HepG2 (cell line): ENCODE data around the gene RNF114. TPM values are rescaled to one million over a fixed set of nuclear protein-coding genes. Genes with fewer than 3 reads are reported as not detected.
A peak's percentile ranks its signal among the peaks of the same experiment; 100 is the strongest.

Source experiments
- GTF3A ChIP-seq: sonication (generic); formaldehyde crosslinking; conservative IDR thresholded peaks from 2 replicates; pipeline ENCODE4 v1.4.0; 2020; ENCODE audit warnings: mild to moderate bottlenecking, missing genetic modification reagents
- KAT2B ChIP-seq: fragments of 150-350 bp; IDR thresholded peaks from 2 replicates; pipeline ENCODE4 v1.6.1; 2014; ENCODE audit warnings: low read depth, low read length, borderline replicate concordance
- MTA3 ChIP-seq: sonication (generic); formaldehyde crosslinking; IDR thresholded peaks from 2 replicates; pipeline ENCODE4 v1.4.0; 2020; ENCODE audit warnings: missing genetic modification reagents
- RAD51 ChIP-seq: fragments of 450-650 bp; IDR thresholded peaks from 2 replicates; pipeline ENCODE4 v1.6.1; 2016; ENCODE audit warnings: borderline replicate concordance
- RBM22 ChIP-seq: fragments of 200-400 bp; formaldehyde crosslinking; optimal IDR thresholded peaks from 2 replicates; pipeline ENCODE3; 2017; ENCODE audit warnings: mild to moderate bottlenecking, low read length, moderate library complexity
- SOX13 ChIP-seq, 3 experiments: fragments of 450-650 bp in 1 of 3; sonication (generic) in 1 of 3; formaldehyde crosslinking in 1 of 3; IDR thresholded peaks in 2 of 3; conservative IDR thresholded peaks in 1 of 3; 2 replicates each; pipeline versions ENCODE4 v1.5.0 to v1.6.1; 2016 to 2020; ENCODE audit warnings: antibody characterized with exemption in 1 of 3, mild to moderate bottlenecking in 1 of 3, missing compliant biosample characterization in 1 of 3, missing genetic modification reagents in 1 of 3, moderate library complexity in 1 of 3
- SP140L ChIP-seq: sonication (generic); formaldehyde crosslinking; IDR thresholded peaks from 2 replicates; pipeline ENCODE4 v1.4.0; 2020; ENCODE audit warnings: missing genetic modification reagents, borderline replicate concordance
- ZNF773 ChIP-seq: sonication (generic); formaldehyde crosslinking; IDR thresholded peaks from 2 replicates; pipeline ENCODE4 v1.4.0; 2020; ENCODE audit warnings: missing genetic modification reagents, borderline replicate concordance
- ZSCAN31 ChIP-seq: sonication (generic); formaldehyde crosslinking; IDR thresholded peaks from 2 replicates; pipeline ENCODE4 v1.5.0; 2020; ENCODE audit warnings: low read depth, mild to moderate bottlenecking, missing genetic modification reagents
- polyA plus RNA-seq, 8 experiments: library from polyadenylated mRNA; depleted of rRNA in 3 of 8; stranded (reverse) in 7 of 8; unstranded in 1 of 8; fragments of >200 nt; fragmentation: Illumina TruSeq in 4 of 8; extraction: Trizol in 4 of 8; gene quantifications; 2 replicates each; pipeline versions ENCODE4 v1.2.1 to v1.2.3, GENCODE V29; 2011 to 2016; ENCODE audit warnings: low read depth in 4 of 8, missing spikeins in 1 of 8, mixed read lengths in 1 of 8; ENCODE audit not compliant: insufficient read depth in 1 of 8
- total RNA-seq, 5 experiments: library from RNA; depleted of rRNA; stranded (reverse); fragments of >200 nt; fragmentation: Illumina TruSeq; extraction: Trizol; gene quantifications; 2 replicates each; pipeline ENCODE4 v1.2.3, GENCODE V29; 2016; ENCODE audit warnings: low read depth in 1 of 5
- TF ChIP-seq, protein P1 (sequence below): sonication (generic); formaldehyde crosslinking; IDR thresholded peaks from 2 replicates; pipeline ENCODE4 v1.5.0; 2020; ENCODE audit warnings: missing genetic modification reagents
- TF ChIP-seq, protein P2 (sequence below): sonication (generic); formaldehyde crosslinking; IDR thresholded peaks from 2 replicates; pipeline ENCODE4 v1.4.0; 2020; ENCODE audit warnings: missing genetic modification reagents
- TF ChIP-seq, protein P3 (sequence below): IDR thresholded peaks from 2 replicates; pipeline ENCODE4 v1.6.1; 2016; ENCODE audit warnings: low read depth, control low read depth
- TF ChIP-seq, protein P4 (sequence below), 2 experiments: fragments of 450-650 bp in 1 of 2; sonication (generic) in 1 of 2; formaldehyde crosslinking; IDR thresholded peaks; 2 replicates each; pipeline versions ENCODE4 v1.5.0 to v1.8.0; 2020 to 2022; ENCODE audit warnings: mild to moderate bottlenecking in 1 of 2, missing genetic modification reagents in 1 of 2
- TF ChIP-seq, protein P5 (sequence below): sonication (generic); formaldehyde crosslinking; IDR thresholded peaks from 2 replicates; pipeline ENCODE4 v1.4.0; 2020; ENCODE audit warnings: mild to moderate bottlenecking, missing genetic modification reagents, borderline replicate concordance
- TF ChIP-seq, protein P6 (sequence below): sonication (generic); formaldehyde crosslinking; IDR thresholded peaks from 2 replicates; pipeline ENCODE4 v1.4.0; 2020; ENCODE audit warnings: missing genetic modification reagents

RNF114 gene
- total and polyA plus RNA-seq, 2 of the 13 experiments (the other 11 are each of a cell fraction or from before 2014, with no cell fraction given): 119 to 126 TPM

DNA sequence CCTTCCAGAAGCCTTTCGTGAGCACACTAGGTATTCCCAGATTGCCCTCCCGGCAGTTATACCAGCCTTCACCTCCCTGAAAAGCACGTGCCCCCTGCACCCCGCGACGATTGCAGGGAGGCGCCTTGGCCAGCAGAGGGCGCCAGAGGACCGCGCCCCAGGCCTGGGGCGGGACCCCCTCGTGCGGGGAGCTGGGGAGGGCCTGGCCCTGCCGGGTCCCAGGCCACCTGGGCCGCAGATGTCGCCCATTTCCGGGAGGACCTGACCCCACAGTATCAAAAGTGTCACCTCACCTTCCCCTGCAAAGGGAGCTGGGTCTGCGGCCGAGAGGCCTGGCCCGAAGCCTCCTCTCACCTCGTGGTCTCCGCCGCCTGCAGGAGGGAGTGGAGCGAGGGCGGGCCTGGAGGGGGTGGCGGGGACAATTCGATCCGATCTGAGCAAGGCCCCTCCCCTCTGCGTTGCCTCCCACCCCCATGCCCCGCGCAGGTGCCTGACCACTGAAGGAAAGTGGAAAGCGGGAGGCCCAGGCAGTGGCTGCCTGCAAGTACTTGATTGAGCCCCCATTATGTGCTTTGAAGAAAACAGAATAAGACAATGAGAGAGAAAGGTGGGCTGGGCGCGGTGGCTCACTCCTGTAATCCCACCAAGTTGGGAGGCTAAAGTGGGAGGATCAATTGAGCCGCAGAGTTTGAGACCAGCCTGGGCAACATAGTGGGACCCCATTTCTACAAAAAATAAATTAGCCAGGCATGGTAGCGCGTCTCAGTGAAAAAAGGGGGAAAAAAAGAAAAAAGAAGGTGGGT lies 43.0 kb downstream of the RNF114 start (continued):
- no peak for TF ChIP-seq SOX13 (IDR thresholded peaks at IDR 0.05)
- peak in 1 of 2 experiments; percentile 59; a peak in 2 of 4 replicates for TF ChIP-seq SOX13 (CRISPR knock-in tag; conservative IDR thresholded peaks at IDR 0.05 in 1 of 2, IDR thresholded peaks at IDR 0.05 in 1 of 2)
- TF ChIP-seq, protein P1, sequence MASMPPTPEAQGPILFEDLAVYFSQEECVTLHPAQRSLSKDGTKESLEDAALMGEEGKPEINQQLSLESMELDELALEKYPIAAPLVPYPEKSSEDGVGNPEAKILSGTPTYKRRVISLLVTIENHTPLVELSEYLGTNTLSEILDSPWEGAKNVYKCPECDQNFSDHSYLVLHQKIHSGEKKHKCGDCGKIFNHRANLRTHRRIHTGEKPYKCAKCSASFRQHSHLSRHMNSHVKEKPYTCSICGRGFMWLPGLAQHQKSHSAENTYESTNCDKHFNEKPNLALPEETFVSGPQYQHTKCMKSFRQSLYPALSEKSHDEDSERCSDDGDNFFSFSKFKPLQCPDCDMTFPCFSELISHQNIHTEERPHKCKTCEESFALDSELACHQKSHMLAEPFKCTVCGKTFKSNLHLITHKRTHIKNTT: no peak
- TF ChIP-seq SP140L (CRISPR knock-in tag): no peak
- TF ChIP-seq, protein P2, sequence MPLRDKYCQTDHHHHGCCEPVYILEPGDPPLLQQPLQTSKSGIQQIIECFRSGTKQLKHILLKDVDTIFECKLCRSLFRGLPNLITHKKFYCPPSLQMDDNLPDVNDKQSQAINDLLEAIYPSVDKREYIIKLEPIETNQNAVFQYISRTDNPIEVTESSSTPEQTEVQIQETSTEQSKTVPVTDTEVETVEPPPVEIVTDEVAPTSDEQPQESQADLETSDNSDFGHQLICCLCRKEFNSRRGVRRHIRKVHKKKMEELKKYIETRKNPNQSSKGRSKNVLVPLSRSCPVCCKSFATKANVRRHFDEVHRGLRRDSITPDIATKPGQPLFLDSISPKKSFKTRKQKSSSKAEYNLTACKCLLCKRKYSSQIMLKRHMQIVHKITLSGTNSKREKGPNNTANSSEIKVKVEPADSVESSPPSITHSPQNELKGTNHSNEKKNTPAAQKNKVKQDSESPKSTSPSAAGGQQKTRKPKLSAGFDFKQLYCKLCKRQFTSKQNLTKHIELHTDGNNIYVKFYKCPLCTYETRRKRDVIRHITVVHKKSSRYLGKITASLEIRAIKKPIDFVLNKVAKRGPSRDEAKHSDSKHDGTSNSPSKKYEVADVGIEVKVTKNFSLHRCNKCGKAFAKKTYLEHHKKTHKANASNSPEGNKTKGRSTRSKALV (CRISPR knock-in tag): peak; percentile 75; the same call in 1 of the 2 replicates
- TF ChIP-seq, protein P3, sequence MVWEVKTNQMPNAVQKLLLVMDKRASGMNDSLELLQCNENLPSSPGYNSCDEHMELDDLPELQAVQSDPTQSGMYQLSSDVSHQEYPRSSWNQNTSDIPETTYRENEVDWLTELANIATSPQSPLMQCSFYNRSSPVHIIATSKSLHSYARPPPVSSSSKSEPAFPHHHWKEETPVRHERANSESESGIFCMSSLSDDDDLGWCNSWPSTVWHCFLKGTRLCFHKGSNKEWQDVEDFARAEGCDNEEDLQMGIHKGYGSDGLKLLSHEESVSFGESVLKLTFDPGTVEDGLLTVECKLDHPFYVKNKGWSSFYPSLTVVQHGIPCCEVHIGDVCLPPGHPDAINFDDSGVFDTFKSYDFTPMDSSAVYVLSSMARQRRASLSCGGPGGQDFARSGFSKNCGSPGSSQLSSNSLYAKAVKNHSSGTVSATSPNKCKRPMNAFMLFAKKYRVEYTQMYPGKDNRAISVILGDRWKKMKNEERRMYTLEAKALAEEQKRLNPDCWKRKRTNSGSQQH (CRISPR knock-in tag): no peak
- no peak for TF ChIP-seq RBM22
- TF ChIP-seq, protein P4, sequence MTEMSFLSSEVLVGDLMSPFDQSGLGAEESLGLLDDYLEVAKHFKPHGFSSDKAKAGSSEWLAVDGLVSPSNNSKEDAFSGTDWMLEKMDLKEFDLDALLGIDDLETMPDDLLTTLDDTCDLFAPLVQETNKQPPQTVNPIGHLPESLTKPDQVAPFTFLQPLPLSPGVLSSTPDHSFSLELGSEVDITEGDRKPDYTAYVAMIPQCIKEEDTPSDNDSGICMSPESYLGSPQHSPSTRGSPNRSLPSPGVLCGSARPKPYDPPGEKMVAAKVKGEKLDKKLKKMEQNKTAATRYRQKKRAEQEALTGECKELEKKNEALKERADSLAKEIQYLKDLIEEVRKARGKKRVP (CRISPR knock-in tag; IDR thresholded peaks at IDR 0.05): peak in 1 of 2 experiments; percentile 66; a peak in 1 of 4 replicates
- no peak for TF ChIP-seq KAT2B
- TF ChIP-seq, protein P5, sequence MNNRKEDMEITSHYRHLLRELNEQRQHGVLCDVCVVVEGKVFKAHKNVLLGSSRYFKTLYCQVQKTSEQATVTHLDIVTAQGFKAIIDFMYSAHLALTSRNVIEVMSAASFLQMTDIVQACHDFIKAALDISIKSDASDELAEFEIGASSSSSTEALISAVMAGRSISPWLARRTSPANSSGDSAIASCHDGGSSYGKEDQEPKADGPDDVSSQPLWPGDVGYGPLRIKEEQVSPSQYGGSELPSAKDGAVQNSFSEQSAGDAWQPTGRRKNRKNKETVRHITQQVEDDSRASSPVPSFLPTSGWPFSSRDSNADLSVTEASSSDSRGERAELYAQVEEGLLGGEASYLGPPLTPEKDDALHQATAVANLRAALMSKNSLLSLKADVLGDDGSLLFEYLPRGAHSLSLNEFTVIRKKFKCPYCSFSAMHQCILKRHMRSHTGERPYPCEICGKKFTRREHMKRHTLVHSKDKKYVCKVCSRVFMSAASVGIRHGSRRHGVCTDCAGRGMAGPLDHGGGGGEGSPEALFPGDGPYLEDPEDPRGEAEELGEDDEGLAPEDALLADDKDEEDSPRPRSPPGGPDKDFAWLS (CRISPR knock-in tag): no peak
- no peak for TF ChIP-seq RAD51
- peak; percentile 90; the same call in 1 of the 2 replicates for TF ChIP-seq ZNF773 (CRISPR knock-in tag)
- TF ChIP-seq MTA3 (CRISPR knock-in tag): no peak
- TF ChIP-seq GTF3A (CRISPR knock-in tag): no peak
- TF ChIP-seq ZSCAN31: peak; percentile 75; the same call in 1 of the 2 replicates
- TF ChIP-seq, protein P6, sequence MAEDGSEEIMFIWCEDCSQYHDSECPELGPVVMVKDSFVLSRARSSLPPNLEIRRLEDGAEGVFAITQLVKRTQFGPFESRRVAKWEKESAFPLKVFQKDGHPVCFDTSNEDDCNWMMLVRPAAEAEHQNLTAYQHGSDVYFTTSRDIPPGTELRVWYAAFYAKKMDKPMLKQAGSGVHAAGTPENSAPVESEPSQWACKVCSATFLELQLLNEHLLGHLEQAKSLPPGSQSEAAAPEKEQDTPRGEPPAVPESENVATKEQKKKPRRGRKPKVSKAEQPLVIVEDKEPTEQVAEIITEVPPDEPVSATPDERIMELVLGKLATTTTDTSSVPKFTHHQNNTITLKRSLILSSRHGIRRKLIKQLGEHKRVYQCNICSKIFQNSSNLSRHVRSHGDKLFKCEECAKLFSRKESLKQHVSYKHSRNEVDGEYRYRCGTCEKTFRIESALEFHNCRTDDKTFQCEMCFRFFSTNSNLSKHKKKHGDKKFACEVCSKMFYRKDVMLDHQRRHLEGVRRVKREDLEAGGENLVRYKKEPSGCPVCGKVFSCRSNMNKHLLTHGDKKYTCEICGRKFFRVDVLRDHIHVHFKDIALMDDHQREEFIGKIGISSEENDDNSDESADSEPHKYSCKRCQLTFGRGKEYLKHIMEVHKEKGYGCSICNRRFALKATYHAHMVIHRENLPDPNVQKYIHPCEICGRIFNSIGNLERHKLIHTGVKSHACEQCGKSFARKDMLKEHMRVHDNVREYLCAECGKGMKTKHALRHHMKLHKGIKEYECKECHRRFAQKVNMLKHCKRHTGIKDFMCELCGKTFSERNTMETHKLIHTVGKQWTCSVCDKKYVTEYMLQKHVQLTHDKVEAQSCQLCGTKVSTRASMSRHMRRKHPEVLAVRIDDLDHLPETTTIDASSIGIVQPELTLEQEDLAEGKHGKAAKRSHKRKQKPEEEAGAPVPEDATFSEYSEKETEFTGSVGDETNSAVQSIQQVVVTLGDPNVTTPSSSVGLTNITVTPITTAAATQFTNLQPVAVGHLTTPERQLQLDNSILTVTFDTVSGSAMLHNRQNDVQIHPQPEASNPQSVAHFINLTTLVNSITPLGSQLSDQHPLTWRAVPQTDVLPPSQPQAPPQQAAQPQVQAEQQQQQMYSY (CRISPR knock-in tag): peak; percentile 60; the same call in 1 of the 2 replicates
